Neural crest cell (in vitro differentiated cells): ENCODE data around the gene ZFP62. TPM values are rescaled to one million over a fixed set of nuclear protein-coding genes. Genes with fewer than 3 reads are reported as not detected.

Experiments
- DNase-seq: peaks from one replicate; pipeline ENCODE4 v3.0.0; 2021; ENCODE audit warnings: low read depth, mixed read lengths, low spot score
- H3K27ac Mint-ChIP-seq: one replicate; pipeline ENCODE4 v1.8.0; 2021; ENCODE audit warnings: mild to moderate bottlenecking, mixed read lengths; ENCODE audit not compliant: unreplicated experiment
- H3K27me3 Mint-ChIP-seq: 2 replicates; pipeline ENCODE4 v1.8.0; 2021; ENCODE audit warnings: low read depth, mild to moderate bottlenecking, mixed read lengths
- H3K36me3 Mint-ChIP-seq: 2 replicates; pipeline ENCODE4 v1.8.0; 2021; ENCODE audit warnings: low read depth, mild to moderate bottlenecking, mixed read lengths
- H3K4me1 Mint-ChIP-seq: 2 replicates; pipeline ENCODE4 v1.8.0; 2021; ENCODE audit warnings: mixed read lengths
- H3K4me3 Mint-ChIP-seq: one replicate; pipeline ENCODE4 v1.8.0; 2021; ENCODE audit warnings: mild to moderate bottlenecking, mixed read lengths
- H3K9me3 Mint-ChIP-seq: 2 replicates; pipeline ENCODE4 v1.8.0; 2021; ENCODE audit warnings: mixed read lengths
- total RNA-seq: library from RNA; stranded (reverse); gene quantifications from 2 replicates; pipeline ENCODE4 v1.2.1, GENCODE V29; 2021
- TF ChIP-seq, protein P1 (sequence below): fragments of 200-600 bp; sonication (generic); conservative IDR thresholded peaks from 2 replicates; pipeline ENCODE4 v1.5.0; 2021; ENCODE audit warnings: antibody characterized with exemption, mild to moderate bottlenecking

ZFP62 gene
- total RNA-seq, 1 donor from 2014 or later: 44.4 TPM

DNA sequence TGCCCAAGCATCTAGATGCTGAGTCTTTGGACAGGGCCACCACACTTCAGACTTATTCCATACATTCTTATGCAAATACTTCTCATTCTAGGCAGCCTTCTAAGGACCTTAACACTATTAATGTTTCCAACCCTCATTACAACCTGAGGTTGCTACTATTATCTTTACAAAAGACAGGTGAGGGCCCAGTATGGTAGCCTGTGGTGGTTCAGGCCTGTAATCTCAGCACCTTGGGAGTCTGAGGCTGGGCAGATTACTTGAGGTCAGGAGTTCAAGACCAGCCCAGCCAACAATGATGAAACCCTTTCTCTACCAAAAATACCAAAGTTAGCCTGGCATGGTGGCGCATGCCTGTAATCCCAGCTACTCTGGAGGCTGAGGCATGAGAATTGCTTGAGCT is 16.2 kb downstream of the ZFP62 start:
- Mint-ChIP-seq H3K27me3 (no peaks in the 10 kb centered on the region), H3K9me3 (peaks cover 29% of the 10 kb centered on the region), H3K27ac (no peak overlapping the region), H3K4me3 (no peak overlapping the region), H3K4me1 (no peaks in the 10 kb centered on the region), H3K36me3 (peaks cover 61% of the 10 kb centered on the region)
- no peak for DNase-seq
- TF ChIP-seq, protein P1, sequence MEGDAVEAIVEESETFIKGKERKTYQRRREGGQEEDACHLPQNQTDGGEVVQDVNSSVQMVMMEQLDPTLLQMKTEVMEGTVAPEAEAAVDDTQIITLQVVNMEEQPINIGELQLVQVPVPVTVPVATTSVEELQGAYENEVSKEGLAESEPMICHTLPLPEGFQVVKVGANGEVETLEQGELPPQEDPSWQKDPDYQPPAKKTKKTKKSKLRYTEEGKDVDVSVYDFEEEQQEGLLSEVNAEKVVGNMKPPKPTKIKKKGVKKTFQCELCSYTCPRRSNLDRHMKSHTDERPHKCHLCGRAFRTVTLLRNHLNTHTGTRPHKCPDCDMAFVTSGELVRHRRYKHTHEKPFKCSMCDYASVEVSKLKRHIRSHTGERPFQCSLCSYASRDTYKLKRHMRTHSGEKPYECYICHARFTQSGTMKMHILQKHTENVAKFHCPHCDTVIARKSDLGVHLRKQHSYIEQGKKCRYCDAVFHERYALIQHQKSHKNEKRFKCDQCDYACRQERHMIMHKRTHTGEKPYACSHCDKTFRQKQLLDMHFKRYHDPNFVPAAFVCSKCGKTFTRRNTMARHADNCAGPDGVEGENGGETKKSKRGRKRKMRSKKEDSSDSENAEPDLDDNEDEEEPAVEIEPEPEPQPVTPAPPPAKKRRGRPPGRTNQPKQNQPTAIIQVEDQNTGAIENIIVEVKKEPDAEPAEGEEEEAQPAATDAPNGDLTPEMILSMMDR: no peak

DNA sequence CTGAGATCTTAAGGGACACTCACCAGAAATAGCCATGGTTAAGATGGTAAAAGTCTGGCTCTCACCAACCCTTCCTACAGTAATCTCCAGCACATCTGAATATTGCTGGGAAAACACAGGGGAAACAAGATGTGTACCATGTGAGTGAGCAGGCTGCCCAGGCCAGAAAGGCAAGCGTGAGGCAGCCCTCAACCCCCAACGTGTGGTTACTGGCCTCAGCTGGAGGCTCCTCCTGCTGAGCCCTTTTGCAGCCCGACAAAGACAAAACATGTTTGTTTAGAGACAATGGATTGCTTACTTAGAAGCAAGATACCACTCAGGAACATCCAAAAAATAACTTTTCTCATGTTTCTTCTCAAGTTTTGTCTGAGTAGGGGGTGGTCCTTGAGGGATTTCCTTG is 16.6 kb downstream of the ZFP62 start:
- H3K4me3 Mint-ChIP-seq: no peak overlapping the region
- no peaks in the 10 kb centered on the region for H3K4me1 Mint-ChIP-seq
- no peak for DNase-seq
- peaks cover 57% of the 10 kb centered on the region for H3K36me3 Mint-ChIP-seq
- no peaks in the 10 kb centered on the region for H3K27me3 Mint-ChIP-seq
- H3K9me3 Mint-ChIP-seq: peaks cover 29% of the 10 kb centered on the region
- no peak overlapping the region for H3K27ac Mint-ChIP-seq
- TF ChIP-seq, protein P1: no peak

DNA sequence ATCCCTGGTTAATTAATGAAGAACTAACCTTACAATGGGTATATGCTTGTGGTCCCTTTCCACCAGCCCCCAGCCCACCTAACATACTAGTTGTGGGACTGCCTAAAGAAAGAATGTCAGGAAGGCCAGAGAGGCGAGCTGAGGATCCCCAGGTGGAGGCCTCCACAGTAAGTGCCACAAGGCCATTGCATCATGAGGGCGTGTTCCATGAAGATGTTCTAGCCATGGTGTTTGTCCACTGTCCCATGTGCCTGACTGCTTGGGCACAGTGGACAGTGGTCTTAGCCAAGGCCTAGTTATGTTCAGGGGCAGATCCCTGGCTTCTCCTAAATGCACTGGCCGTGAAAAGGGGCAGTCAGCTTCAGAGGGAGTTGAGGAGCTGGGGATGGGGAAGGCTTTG is 21.1 kb downstream of the ZFP62 start:
- Mint-ChIP-seq H3K9me3 (peaks cover 6% of the 10 kb centered on the region), H3K36me3 (peaks cover 34% of the 10 kb centered on the region), H3K27ac (no peak overlapping the region), H3K4me1 (no peaks in the 10 kb centered on the region), H3K27me3 (no peaks in the 10 kb centered on the region), H3K4me3 (peak overlapping the region; percentile 44)
- DNase-seq: no peak
- TF ChIP-seq, protein P1: no peak

DNA sequence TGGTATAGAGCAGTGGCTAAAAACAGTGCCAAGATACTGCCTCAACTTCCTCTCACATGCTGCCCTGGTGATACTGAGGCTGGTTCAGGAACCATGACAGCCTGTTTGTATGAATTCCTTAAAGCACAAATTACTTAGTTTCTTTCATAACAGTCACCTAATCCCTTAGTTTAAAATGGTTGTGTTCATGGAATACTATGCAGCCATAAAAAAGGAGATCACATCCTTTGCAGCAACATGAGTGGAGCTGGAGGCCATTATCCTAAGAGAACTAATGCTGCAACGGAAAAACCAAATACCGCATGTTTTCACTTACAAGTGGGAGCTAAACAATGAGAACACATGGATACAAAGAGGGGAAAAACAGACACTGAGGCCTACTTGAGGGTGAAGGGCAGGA is 21.8 kb downstream of the ZFP62 start:
- no peak overlapping the region for H3K4me3 Mint-ChIP-seq
- TF ChIP-seq, protein P1: no peak

DNA sequence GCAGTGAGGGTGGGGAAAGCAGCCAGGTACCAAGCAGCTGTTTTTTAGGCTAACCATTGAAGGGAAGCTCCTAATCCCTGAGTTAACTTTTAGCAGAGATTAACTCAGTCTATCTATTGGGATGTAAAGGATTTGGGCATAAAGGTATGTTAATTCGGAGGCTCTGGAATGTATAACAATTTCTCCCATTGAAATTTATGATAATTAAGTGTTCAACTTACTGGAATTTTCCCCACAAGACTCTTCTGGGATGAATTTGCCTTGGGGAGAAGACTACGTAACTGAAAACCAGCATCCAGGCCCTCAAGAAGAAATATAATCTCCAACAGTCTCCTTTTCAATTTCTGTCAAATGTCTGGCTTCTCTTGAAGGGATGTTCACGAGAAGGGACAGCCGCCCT is 23.6 kb downstream of the ZFP62 start:
- DNase-seq: no peak
- TF ChIP-seq, protein P1: no peak
- Mint-ChIP-seq H3K36me3 (peaks cover 28% of the 10 kb centered on the region), H3K4me3 (no peak overlapping the region), H3K9me3 (peaks cover 6% of the 10 kb centered on the region), H3K4me1 (peaks cover 2% of the 10 kb centered on the region), H3K27me3 (no peaks in the 10 kb centered on the region), H3K27ac (no peak overlapping the region)

More for the DNA sequence above, 21.8 kb downstream of the ZFP62 start:
- H3K27ac Mint-ChIP-seq: no peak overlapping the region
- H3K4me1 Mint-ChIP-seq: no peaks in the 10 kb centered on the region
- peaks cover 6% of the 10 kb centered on the region for H3K9me3 Mint-ChIP-seq
- no peak for DNase-seq
- no peaks in the 10 kb centered on the region for H3K27me3 Mint-ChIP-seq
- H3K36me3 Mint-ChIP-seq: peaks cover 32% of the 10 kb centered on the region

DNA sequence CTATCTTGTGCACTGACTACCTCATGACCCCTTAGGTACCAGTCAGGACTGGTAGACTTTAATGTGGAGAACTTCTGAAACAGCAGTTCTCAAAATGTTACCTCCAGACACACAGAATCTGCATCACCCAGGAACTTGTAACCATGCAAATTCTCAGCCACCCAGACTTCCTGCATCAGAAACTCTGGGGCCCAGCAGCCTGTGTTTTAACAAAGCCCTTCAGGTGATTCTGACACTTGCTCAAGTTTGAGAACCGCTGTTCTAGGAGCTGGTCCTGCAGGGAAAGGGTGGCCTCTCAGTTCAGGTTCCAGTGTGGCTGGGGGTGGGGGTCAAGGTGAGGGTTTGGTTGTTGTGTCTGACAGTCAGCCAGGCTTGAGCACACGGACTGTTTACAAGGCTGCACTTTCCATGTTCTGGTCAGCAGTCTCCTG is 28.4 kb downstream of the ZFP62 start:
- peaks cover 29% of the 10 kb centered on the region for H3K36me3 Mint-ChIP-seq
- no peaks in the 10 kb centered on the region for H3K27me3 Mint-ChIP-seq
- peaks cover 27% of the 10 kb centered on the region for H3K4me1 Mint-ChIP-seq
- no peak overlapping the region for H3K27ac Mint-ChIP-seq
- H3K9me3 Mint-ChIP-seq: peaks cover 3% of the 10 kb centered on the region
- TF ChIP-seq, protein P1: no peak
- no peak for DNase-seq
- peak overlapping the region; percentile 93 for H3K4me3 Mint-ChIP-seq
